Measurements from ENCODE around the gene CCP110. TPM values are rescaled to one million over a fixed set of nuclear protein-coding genes. Genes with fewer than 3 reads are reported as not detected.

The CCP110 gene
- total RNA-seq, 1 donor from 2014 or later = 36.9 TPM

- DNase-seq = peak; percentile 70
These were observed 77.6 kb downstream of the CCP110 start for GRCh38 chr16:19601083-19601976.

Other genes with a start within 250 kb of the CCP110 start
- gene CLEC19A, start 238.2 kb upstream of the CCP110 start, total RNA-seq = not detected
- 0.72 TPM for gene TMC5, start 106.1 kb upstream of the CCP110 start, total RNA-seq
- 46.4 TPM for gene GDE1, start 1.8 kb upstream of the CCP110 start, total RNA-seq
- 30.0 TPM for gene VPS35L, start 31.8 kb downstream of the CCP110 start, total RNA-seq
- 14.4 TPM for gene KNOP1, start 194.3 kb downstream of the CCP110 start, total RNA-seq
- gene IQCK, start 194.3 kb downstream of the CCP110 start, total RNA-seq = 19.4 TPM